HL-60/S4 treated with retinoic acid at 250 ng/mL for 4 days and 3 days (cell line): ENCODE measurements around the gene CATSPER3.

Source experiments
- in situ Hi-C: fragments of 300-500 bp; cut with MboI; formaldehyde crosslinking; loops from 2 replicates; pipeline ENCODE4 v1.7.0; 2022; ENCODE audit warnings: low sequenced_read_pairs

CATSPER3 gene

DNA sequence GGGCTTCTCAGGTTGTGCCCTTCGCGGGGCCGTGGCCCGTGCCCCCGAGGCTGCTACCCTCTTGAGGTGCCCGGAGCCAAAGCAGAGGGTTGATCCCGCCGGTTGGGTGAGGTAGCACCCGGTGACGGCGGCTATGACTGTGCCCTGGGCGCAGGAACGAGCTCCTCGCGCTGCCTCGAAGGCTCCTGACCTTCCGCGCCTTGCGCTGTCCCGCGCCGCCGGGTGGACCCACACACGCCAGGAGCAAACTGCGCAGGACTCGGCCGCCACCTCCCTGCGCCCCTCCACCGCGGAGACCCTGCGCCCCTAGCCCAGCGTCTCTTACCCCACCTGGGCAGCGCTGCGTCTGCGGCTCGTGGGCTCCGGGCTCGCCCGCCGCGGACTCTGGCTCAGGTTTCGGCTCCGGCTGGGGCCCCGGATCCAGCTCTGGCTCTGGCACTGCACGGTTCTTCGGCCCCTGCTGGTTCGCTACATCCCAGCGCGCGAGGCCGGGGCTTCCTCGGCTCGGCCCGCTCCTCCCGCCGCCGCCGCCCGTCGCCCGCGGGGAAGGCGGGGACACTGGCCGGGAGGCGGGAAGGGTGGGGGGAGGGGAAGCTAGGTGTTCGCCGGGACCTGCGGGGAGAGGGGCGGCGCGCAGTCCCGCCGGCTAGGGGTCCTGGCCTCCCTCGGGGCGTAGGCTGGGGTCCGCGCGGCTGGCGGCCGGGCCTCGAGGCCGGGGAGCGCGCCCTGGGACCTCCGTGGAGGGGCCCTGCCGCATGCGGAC lies 71.7 kb downstream of the CATSPER3 start:
- in situ Hi-C loops, result no loop called here

DNA sequence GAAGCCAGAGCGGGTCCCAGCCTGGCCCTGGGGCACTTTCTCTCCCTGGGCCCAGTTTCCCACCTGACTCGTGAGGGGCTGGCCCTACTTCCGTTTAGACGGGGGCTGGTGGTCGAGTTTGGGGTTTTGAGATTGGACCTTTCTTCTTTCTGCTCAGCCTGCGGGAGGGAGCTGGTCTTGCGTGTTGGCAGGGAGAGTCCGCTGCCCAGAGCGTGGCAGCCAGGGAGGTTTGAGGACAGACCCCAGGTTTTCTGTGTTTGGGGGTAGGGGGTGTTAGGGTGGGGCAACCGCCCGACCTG lies 72.3 kb downstream of the CATSPER3 start:
- in situ Hi-C loops, result no loop called here

DNA sequence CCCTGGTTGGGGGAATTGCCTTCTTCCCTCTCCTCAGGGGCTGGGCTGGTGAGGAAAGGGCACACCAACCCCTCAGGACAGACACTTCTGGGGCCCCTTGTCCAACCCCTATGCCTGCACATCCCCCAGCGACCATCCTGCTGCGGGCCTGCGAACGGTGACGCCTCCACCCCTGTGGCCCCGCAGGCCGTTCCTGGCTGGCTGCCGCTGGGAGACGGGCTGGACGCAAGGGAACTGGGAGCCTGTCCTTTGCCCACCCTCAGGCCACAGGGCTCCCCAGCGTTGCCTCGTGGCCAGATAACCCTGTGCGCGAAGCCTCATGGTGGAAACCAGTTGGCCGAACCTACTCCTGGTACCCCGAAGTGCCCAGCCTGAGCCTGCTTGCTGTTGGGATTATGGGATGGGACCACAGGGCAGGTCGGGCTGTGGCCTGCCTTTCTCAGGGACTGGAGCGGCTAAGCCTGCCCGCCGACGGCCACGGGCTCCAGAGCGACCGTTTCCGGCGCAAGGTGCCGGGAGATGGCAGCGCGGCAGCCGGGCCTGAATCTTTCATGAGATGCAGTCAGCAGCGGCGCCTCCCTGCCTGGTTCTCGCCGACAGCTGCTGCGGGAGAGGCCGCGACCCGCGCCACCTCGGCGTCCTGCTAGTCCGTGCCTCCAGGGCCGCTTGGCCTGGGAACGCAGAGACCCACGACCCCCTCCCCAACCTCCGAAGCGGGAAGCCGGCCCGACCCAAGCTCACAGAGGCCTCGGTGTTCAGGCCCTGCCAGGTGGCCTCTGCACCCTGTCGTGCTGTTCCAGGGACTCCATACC lies 72.8 kb downstream of the CATSPER3 start:
- in situ Hi-C loops, result no loop called here

DNA sequence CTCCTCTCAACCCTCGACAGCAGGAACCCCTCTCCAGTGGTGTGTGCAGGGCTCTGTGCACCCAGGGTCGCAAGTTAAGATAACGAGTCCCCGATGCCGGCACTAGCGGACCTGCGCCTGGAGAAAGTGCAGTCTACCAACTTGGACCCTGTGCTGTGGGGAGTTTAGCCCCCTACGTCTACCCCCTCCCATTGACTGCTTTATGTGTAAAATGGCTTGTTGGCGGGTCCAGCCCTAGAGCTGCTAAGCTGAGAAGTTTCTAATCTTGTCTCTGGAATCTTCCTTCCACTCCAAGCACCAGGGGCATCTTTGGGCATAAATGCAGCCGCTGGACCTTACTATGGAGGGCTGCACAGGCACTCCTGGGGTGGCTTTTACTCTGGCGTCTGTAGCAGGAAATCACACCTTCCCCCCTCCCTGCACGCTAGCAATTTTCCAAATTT lies 73.5 kb downstream of the CATSPER3 start:
- in situ Hi-C loops, result no loop called here

DNA sequence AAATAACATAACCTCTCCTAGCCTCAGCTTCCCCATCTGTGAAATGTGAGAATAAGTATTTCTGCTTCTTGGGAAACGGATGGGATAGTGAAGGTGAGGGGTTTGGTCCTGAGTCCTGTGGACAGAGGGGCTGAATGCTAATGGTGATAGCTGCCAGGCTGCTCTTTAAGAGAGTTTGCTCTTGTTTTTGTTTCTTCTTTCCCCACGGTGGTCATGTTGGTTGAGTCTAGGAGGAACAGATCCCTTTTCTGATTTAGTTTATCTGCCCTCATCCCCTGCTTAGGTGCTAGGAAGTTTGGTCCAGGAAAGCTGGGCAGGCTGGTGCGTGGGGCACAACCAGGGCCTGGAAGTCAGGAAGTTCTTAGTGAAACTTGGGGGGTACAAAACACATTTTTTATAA lies 74.0 kb downstream of the CATSPER3 start:
- in situ Hi-C loops, result no loop called here

DNA sequence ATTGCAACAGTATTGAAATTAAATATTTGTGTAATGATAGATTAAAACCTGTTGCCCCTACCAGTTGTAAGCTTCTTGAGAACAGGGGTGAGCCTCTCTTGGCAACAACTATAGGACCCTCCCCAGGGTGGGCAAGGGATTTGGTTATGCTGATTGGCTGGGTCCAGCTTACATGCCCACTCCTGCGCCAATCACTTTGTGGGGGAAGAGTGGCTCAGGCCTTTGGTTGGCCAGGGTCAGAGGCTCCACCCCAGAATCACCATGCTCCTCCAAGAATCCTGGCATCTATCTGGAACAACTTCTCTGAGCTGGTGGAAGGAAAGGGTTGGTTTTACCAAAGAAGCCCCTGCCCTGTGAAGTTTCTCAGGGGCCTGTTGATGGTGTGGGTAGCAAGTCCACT lies 74.9 kb downstream of the CATSPER3 start:
- in situ Hi-C loops, result no loop called here

DNA sequence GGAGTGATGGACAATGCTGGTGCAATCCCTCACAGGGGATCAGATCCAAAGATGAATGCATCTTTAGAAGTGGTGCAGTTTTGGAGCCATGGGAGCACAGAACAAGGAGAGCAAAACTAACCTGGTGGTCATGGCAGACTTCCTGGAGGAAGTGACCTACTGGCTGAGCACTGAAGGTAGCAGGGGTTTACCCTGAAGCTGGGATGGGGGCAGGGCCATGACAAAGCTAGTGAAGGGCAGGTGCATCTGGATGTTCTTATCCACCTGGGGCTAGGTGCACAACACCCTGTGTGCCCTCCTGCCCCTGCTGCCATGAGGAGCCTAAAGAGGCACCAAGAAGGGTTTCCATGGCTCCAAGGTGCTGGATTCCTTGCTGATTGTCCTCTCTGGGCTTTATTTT lies 77.8 kb downstream of the CATSPER3 start:
- in situ Hi-C loops, result no loop called here

DNA sequence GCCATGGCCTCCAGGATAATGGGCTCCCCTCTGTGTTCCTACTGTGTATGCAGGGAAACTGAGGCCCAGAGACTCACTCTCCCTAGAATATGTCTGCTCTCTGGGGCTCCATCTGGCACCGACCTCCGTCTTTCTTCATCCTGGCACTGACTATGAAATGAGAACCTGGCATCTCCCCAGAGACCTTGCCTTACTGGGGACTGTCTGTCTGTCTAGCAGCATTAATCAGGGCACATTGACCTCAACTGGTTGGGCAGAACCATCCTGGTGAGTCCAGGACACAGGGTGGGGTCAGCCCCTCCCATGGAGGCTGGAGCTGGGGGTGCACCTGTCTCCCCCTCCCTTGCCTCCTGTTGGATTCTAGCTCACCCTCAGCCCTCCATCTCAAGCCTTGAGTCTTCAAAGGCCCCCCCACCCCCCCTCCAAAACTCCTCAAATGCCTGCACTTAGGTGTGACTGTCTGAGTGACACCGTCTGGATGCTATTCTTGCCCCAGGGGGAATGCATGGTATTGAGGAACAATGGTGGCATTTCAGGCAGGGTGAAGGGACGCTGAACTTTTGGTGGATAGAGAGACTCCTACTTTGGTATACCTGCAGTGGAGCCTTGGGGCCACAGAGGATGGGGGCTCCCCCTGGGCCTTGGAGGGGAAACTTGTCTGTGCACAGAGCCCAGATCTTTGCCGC lies 79.1 kb downstream of the CATSPER3 start:
- in situ Hi-C loops, result no loop called here

DNA sequence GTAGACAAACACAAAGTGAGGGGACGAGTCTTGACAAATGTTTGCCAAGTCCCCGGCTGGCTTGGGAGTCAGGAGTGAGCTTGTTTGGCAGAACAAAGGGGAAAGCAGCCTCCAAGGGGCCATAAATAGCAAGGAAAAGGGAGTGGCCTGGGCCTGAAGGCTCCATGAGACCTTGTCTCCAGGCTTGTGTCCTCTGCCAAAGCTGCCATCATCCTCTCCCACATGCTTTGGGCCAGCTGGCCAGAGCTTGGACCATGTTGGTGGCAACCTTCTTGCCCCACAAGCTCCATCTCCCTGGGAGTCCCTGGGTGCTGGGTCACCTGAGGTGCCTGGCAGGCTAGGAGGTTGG lies 79.6 kb downstream of the CATSPER3 start:
- in situ Hi-C loops, result no loop called here

DNA sequence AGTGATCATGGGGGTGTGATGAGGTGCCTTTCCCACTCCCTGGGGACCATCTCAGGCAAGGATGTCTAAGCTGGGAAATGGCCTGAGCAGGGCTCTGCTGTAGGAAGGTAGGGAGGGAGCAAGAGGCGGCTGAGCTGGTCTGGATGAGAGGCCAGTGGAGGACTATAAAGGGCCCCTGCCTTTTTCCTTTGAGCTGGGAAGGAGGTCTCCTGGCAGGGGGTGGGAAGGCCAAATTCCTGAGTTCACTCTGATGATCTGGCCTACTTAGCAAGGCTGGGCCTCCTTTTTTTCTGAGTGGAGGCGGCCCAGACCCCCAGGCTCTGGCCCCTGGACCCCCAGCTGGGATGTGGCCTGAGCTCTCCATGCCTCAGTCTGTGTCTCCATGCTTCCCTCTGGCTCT lies 80.6 kb downstream of the CATSPER3 start:
- in situ Hi-C loops, result no loop called here

DNA sequence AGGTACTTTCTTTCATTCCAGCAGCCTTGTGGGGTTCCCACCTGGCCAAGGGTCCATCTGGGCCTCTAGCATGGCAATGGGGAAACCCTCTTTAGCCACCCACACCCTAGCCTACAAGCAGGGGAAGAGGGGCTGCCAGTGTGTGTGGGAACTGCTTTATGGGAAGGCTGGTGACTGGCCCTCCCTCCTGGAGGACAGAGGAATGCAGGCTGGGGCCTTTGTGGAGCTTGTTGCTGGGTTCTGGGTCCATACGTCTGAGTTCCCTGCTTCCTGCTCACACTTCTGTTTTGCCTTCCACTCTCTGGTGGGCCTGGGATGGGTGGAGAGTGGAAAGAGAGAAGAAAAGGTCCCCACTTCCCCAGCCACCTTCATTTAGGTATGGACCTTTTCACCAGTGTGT lies 81.2 kb downstream of the CATSPER3 start:
- in situ Hi-C loops, result no loop called here

DNA sequence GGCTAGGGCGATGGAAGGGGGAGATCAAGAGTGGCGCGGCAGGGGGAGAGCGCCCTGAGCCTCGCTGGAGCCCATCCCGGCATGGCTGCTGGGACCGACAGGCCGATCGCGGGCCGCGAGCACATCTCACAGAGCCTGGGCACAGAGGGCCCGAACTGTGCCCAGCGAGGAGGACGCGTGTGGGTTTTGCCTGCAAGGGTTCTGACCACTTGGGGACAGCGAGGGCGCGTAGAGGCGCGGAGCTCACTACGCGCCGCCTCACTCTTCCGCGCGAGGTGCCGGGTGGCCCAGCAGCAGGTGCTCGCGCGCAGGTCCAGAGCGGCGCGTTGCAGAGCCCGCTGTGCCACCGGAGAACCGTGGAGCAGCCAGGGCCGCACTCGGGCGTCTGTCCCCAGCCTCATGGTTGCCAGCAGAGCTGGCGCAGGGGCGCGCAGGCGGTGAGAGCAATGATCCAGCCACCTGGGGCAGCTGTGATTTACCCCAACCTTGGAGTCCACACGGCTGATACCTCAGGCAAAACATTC lies 82.6 kb downstream of the CATSPER3 start:
- in situ Hi-C loops, result no loop called here

DNA sequence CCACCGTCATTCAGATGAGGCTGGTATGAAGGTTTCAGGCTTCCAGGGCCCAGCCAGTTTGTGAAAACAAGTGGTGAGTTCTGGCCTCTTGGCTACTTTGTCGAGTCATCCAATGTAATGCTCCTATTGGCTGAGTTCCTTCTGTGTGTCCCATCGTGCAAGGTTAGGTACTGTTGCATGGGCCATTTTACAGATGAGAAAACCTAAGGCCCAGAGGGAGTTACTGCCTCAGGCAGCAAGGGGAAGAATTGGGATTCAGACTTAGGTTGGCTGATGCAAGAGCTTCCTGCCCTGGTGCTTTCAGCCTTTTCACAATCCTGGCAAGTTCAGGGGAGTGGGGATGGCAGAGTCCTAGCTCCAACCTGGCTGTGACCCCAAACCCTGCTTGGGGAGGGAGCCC lies 83.7 kb downstream of the CATSPER3 start:
- in situ Hi-C loops, result no loop called here

DNA sequence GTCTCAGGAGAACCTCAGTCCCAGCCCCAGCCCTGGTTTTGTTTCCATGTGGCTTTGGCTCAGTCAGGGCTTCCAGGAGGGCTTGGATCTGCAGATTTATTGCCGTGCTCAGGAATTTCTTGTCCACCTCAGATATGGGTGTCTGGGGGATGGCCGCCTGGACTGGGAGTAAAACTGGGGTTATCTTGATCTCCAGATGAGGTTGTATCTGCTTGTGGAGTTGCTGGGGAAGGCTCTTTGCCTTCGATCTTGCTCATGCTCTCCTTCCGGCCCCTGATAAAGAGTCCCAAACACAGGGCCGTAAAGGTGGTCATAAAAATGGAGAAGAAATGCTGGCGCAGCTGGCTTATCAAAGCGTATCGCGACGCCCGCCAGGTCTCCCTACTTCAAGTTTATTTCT lies 84.2 kb downstream of the CATSPER3 start:
- in situ Hi-C loops, result no loop called here

DNA sequence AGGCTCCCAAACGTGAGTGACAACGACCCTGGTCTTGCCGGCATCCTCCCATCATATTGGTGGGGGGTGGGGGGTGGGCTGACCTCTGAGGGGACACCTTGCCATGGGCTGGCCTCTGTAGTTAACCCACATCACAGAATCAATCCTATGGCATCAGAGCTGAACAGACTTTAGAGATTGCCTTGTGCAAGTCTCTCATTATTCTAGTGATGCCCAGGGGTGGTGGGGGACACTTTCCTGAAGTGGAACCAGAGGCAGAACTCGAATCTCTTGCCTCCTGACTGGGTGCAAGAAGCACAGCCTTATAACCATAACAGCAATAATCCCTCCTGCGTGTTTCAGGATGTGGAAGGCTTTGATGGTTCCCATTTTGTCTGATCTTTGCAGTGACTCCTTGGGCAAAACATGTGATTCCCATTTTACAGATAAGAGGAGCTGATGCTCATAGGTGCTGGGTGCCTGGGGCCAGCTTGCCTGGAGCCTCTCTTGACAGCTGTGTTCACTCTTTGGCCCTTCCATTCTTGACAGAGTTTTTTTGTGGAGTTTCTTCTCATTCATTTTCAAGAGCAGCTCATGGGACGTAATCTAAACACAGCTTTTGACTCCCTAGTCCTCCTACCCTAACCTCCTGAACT lies 84.9 kb downstream of the CATSPER3 start:
- in situ Hi-C loops, result no loop called here

DNA sequence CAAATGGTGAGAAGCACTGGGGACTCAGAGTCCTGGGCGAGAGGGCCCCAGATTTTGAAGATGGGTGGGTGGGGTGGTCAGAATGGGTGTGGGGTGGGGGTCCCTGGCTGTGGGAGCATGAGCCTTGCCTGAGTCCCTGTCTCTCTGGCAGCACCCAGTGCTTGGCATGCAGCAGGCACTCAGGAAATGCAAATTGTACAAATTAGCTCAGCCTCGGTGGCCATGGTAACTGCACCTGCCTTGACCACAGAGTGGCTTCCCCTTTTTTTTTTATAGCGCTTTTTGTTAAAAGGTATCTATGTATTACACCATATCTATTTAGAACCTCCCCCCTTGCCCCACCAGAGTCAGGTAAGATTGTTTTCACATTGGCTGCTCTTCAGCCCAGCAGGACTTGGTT lies 85.6 kb downstream of the CATSPER3 start:
- in situ Hi-C loops, result no loop called here

DNA sequence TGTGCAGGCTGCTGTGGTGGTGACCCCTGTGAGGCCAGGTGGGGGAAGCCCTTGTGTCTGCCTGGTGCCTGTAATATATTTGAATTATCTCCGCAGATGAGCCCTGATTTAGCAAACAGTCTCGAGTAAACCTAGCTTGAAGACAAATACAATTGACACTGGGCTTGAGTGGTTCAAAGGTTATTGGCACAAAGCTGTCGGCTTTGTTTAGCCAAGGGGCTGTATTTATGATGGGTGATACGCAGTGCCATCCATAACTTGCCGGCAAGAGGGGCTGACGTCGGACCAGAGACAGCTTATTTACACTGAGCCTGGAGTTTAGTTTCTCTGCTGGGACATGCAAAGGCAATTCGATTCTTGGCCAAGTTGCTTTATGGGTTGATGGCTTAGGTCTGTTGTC lies 86.3 kb downstream of the CATSPER3 start:
- in situ Hi-C loops, result no loop called here

DNA sequence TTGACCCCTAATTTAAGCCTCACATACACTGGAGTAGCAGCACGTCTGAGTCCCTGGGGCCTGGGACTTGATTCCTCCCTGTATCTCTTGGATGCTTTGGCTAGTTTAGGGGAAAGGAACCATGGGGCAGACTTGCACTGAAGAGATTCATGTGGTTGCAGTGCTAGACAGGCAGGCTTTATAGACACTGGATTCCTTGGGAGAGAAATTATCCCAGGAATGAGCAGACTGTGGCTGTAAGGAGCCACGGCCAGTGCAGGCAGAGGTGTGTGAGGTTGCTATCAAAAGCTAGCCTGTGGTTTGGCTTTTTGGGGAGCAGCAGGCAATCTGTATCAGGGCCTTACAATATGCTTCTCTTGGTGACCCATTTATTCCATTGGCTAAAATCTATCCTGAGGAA lies 86.8 kb downstream of the CATSPER3 start:
- in situ Hi-C loops, result no loop called here

DNA sequence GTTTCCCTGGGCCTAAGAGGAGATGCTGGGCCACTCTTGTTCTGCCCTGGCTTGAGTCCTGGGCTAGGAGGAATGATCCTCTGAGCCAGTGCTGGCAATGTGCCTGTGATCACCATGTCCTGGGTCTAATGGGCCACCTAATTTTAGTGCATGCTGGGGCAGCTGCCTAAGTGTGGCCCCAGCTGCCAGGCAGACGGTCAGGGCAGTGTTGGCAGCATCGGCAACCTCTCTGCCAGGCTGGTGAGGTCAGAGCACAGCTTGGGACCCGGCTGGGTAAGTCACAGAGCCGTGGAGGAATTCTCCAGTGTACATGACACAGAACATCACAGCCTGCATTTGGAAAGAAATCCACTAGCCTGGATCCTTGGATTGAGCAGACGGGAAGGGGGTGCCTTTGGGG lies 87.7 kb downstream of the CATSPER3 start:
- in situ Hi-C loops, result no loop called here

DNA sequence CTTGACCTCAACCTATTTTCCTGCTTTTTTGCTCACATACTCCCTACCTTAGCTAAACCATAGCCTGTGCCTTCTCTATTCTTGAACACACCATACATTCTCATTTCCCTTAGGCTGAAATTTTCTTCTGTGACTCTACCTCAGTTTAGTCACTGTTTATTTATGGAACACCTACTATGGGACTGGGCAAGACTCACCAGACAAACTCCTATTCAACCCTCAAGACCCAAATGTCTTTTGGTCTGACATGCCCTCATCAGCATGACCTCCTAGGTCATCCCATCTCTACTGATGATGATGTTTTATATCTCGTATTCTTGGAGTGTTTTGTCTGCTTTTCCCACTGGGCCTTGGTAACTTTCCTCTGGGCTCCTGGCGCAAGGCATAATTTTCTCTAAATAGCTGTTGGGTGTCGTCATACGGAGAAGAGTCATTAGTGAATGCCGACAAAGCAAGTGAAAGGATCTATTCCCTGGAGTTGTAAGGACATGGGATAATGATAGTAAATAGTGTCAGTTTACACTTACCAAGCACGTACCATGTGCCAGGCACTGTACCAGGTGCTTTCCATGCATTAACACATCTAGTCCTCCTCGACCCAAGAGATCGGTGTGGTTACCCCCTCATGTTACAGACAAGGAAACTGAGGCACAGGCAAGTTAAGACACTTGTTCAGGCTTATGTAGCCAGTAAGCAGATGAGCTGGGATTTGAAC lies 88.8 kb downstream of the CATSPER3 start:
- in situ Hi-C loops, result no loop called here

DNA sequence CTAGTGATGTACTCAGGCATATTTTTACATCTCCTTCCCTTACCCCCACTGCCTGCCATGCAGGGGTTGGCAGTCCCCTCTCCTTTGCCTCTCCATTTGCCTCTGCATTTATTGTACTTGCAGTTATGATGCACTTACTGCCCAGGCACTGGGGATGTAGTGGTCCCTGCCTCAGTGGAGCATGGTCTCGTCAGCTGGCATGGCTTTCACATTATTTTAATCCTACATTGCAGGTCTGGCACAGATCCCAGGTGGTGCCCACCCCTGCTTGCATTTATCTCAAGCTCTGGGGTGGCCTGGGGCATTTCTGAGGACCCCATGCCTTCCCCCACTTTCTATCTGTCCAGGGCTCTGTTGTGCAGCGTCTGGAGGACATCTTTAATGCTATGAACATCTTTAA lies 89.5 kb downstream of the CATSPER3 start:
- in situ Hi-C loops, result no loop called here
